Naive thymus-derived CD4-positive, alpha-beta T cell (primary cell): ENCODE results near the gene SUN3. TPM values are rescaled to one million over a fixed set of nuclear protein-coding genes. Genes with fewer than 3 reads are reported as not detected.

Source experiments
- ATAC-seq: fragments of 150-1000 bp; cut with Tn5 transposase; 2 replicates; pipeline ENCODE4 v1.10.0; 2021; ENCODE audit warnings: mild to moderate bottlenecking, moderate library complexity
- CTCF ChIA-PET: fragments of 350-600 bp; sonication (Branson Sonifier 250); formaldehyde crosslinking; loops from one replicate; lab custom pipeline; 2021; ENCODE audit warnings: antibody characterized with exemption; lab: Charles Lee
- POLR2A ChIA-PET: fragments of 350-600 bp; sonication (Branson Sonifier 250); formaldehyde crosslinking; loops from one replicate; lab custom pipeline; 2021; ENCODE audit warnings: antibody characterized with exemption, inconsistent platforms; lab: Charles Lee
- DNase-seq, 9 donors: peaks; one replicate each; pipeline versions ENCODE4 v3.0.0 to v3.0.0-alpha.2; 2020 to 2022; ENCODE audit warnings: mixed read lengths in 1 of 9
- H3K27ac ChIP-seq: one replicate; pipeline ENCODE4 v1.7.0; 2013; ENCODE audit warnings: mild to moderate bottlenecking, low read depth, low read length, moderate library complexity
- H3K27me3 ChIP-seq, 2 donors: one replicate each; pipeline ENCODE4 v1.7.0; 2013; ENCODE audit warnings: low read length in 2 of 2, mild to moderate bottlenecking in 2 of 2, moderate library complexity in 2 of 2; ENCODE audit not compliant: control insufficient read depth in 2 of 2, insufficient read depth in 2 of 2
- H3K36me3 ChIP-seq, 3 experiments: 1 replicate in 2 of 3; 2 replicates in 1 of 3; pipeline ENCODE4 v1.7.0; 2013; ENCODE audit warnings: low read length in 3 of 3, mild to moderate bottlenecking in 3 of 3, moderate library complexity in 1 of 3; ENCODE audit not compliant: insufficient read depth in 3 of 3, control insufficient read depth in 2 of 3
- H3K4me1 ChIP-seq, 2 donors: one replicate each; pipeline ENCODE4 v1.7.0; 2013; ENCODE audit warnings: low read length in 2 of 2, mild to moderate bottlenecking in 2 of 2, moderate library complexity in 1 of 2; ENCODE audit not compliant: control insufficient read depth in 2 of 2, insufficient read depth in 2 of 2
- H3K4me3 ChIP-seq: 2 replicates; pipeline ENCODE4 v1.7.0; 2013; ENCODE audit warnings: mild to moderate bottlenecking, low read length
- H3K9me3 ChIP-seq, 3 experiments: 1 replicate in 2 of 3; 2 replicates in 1 of 3; pipeline ENCODE4 v1.7.0; 2013; ENCODE audit warnings: low read length in 3 of 3; ENCODE audit not compliant: control insufficient read depth in 2 of 3
- H3K27ac Mint-ChIP-seq, 9 donors: one replicate each; pipeline ENCODE4 v1.8.0; 2020 to 2022; ENCODE audit warnings: mixed read lengths in 9 of 9, mild to moderate bottlenecking in 8 of 9, moderate library complexity in 5 of 9, inconsistent platforms in 2 of 9
- H3K27me3 Mint-ChIP-seq, 5 donors: one replicate each; pipeline ENCODE4 v1.8.0; 2021 to 2022; ENCODE audit warnings: mixed read lengths in 5 of 5, mild to moderate bottlenecking in 1 of 5
- H3K36me3 Mint-ChIP-seq, 5 donors: one replicate each; pipeline ENCODE4 v1.8.0; 2020 to 2022; ENCODE audit warnings: mixed read lengths in 5 of 5, mild to moderate bottlenecking in 3 of 5, inconsistent platforms in 1 of 5
- H3K4me1 Mint-ChIP-seq, 7 donors: one replicate each; pipeline ENCODE4 v1.8.0; 2020 to 2022; ENCODE audit warnings: mixed read lengths in 7 of 7, mild to moderate bottlenecking in 3 of 7, inconsistent platforms in 1 of 7
- H3K4me3 Mint-ChIP-seq, 10 donors: one replicate each; pipeline ENCODE4 v1.8.0; 2020 to 2022; ENCODE audit warnings: mild to moderate bottlenecking in 10 of 10, mixed read lengths in 10 of 10, moderate library complexity in 6 of 10, inconsistent platforms in 2 of 10
- H3K9me3 Mint-ChIP-seq, 11 donors: one replicate each; pipeline ENCODE4 v1.8.0; 2020 to 2022; ENCODE audit warnings: mixed read lengths in 11 of 11, mild to moderate bottlenecking in 4 of 11, inconsistent platforms in 1 of 11, moderate library complexity in 1 of 11
- intact Hi-C, 2 donors: fragments of 100-400 bp; cut with micrococcal nuclease; formaldehyde crosslinking; loops; one replicate each; pipeline ENCODE4 v1.15.1; 2023
- polyA plus RNA-seq, 2 donors: library from polyadenylated mRNA; unstranded; fragments of 300-500 nt; fragmentation: Illumina TruSeq; gene quantifications; one replicate each; pipeline ENCODE4 v1.2.3, GENCODE V29; 2021
- total RNA-seq, 6 experiments: library from RNA in 5 of 6; stranded (reverse) in 5 of 6; gene quantifications; 1 replicate in 5 of 6; 2 replicates in 1 of 6; pipeline ENCODE4 v1.2.3 and lab custom pipeline; 2021 to 2026

Gene SUN3
- total RNA-seq (1 to 10 TPM in 1 of 5 experiments, under 1 TPM in 2, not detected in 2; 0.53 to 1.5 (median 0.84) TPM), polyA plus RNA-seq (1 to 10 TPM in 1 of 2 donors, not detected in 1; 2.7 TPM), total RNA-seq (lab: John Stamatoyannopoulos, UW) (not detected)

GRCh38 chr7:48028938-48029337, at the start of gene SUN3:
TSS of gene SUN3 (minus strand) at chr7:48029107. CDS start at chr7:48028938, 169 bp downstream.
- Mint-ChIP-seq H3K27me3 (peaks cover 11 to 59% (median 17%) of the 10 kb centered on the region in 5 donors), H3K9me3 (peaks cover 0 to 10% (median 0%) of the 10 kb centered on the region in 11 donors), H3K4me1 (no peaks in the 10 kb centered on the region), H3K27ac (peak within 1 kb of the TSS in 1 of 9 donors; percentile 37), H3K36me3 (peaks cover 0 to 2% (median 0%) of the 10 kb centered on the region in 5 donors), H3K4me3 (no peak within 1 kb of the TSS)
- H3K4me3 ChIP-seq: no peak within 1 kb of the TSS
- no peaks in the 10 kb centered on the region for H3K36me3 ChIP-seq
- POLR2A ChIA-PET: no interaction called here
- H3K9me3 ChIP-seq: no peaks in the 10 kb centered on the region
- no peak within 1 kb of the TSS for H3K27ac ChIP-seq
- H3K27me3 ChIP-seq: peaks cover 0 to 3% of the 10 kb centered on the region in 2 donors
- ATAC-seq (no peak), DNase-seq (no peak)
- CTCF ChIA-PET: no interaction called here
- intact Hi-C loops: no loop called here
- no peaks in the 10 kb centered on the region for H3K4me1 ChIP-seq

- no peak overlapping the region for H3K27ac ChIP-seq
- no peak for DNase-seq
- CTCF ChIA-PET: no interaction called here
- Mint-ChIP-seq H3K4me3 (no peak overlapping the region), H3K4me1 (peaks cover 5 to 29% (median 13%) of the 10 kb centered on the region in 7 donors), H3K27ac (peak overlapping the region in 1 of 9 donors; percentile 50), H3K9me3 (no peaks in the 10 kb centered on the region), H3K36me3 (peaks cover 0 to 6% (median 3%) of the 10 kb centered on the region in 5 donors), H3K27me3 (peaks cover 0 to 2% (median 0%) of the 10 kb centered on the region in 5 donors)
- peaks cover 7 to 8% of the 10 kb centered on the region in 2 donors for H3K4me1 ChIP-seq
- intact Hi-C loops: no loop called here
- no peaks in the 10 kb centered on the region for H3K9me3 ChIP-seq
- no peak overlapping the region for H3K4me3 ChIP-seq
- ATAC-seq: no peak
- POLR2A ChIA-PET: interaction anchor here (0.6 to 1.4 kb wide), 2 partner anchors 10 to 1927 kb away, joined by 3 to 4 read pairs; no protein-coding TSS in a partner anchor
- no peaks in the 10 kb centered on the region for H3K27me3 ChIP-seq
- no peaks in the 10 kb centered on the region for H3K36me3 ChIP-seq
Measured at GRCh38 chr7:48078470-48078869, 49.6 kb upstream of the SUN3 start.

GRCh38 chr7:48077423-48077822, 48.5 kb upstream of the SUN3 start:
- H3K9me3 ChIP-seq: no peaks in the 10 kb centered on the region
- intact Hi-C loops: no loop called here
- H3K4me1 Mint-ChIP-seq: peaks cover 0 to 20% (median 2%) of the 10 kb centered on the region in 7 donors
- DNase-seq (no peak), ATAC-seq (no peak)
- H3K27ac Mint-ChIP-seq: no peak overlapping the region
- no peaks in the 10 kb centered on the region for H3K27me3 ChIP-seq
- no peaks in the 10 kb centered on the region for H3K36me3 ChIP-seq
- H3K4me3 Mint-ChIP-seq: no peak overlapping the region
- ChIA-PET CTCF (interaction anchor here (0.7 to 1.2 kb wide), 2 partner anchors 9 to 15 kb away, joined by 3 read pairs; no protein-coding TSS in a partner anchor), POLR2A (interaction anchor here (0.9 to 1.4 kb wide), 2 partner anchors 11 to 14 kb away, joined by 3 read pairs; no protein-coding TSS in a partner anchor)
- no peak overlapping the region for H3K4me3 ChIP-seq
- peaks cover 0 to 2% (median 0%) of the 10 kb centered on the region in 5 donors for H3K27me3 Mint-ChIP-seq
- peaks cover 0 to 1% (median 0%) of the 10 kb centered on the region in 11 donors for H3K9me3 Mint-ChIP-seq
- H3K4me1 ChIP-seq: no peaks in the 10 kb centered on the region
- H3K36me3 Mint-ChIP-seq: peaks cover 0 to 8% (median 3%) of the 10 kb centered on the region in 5 donors
- H3K27ac ChIP-seq: no peak overlapping the region

- ATAC-seq: no peak
Measured at GRCh38 chr7:48074204-48074654, 45.3 kb upstream of the SUN3 start.

GRCh38 chr7:48067475-48067874, 38.6 kb upstream of the SUN3 start:
- Histone ChIP-seq H3K4me1 (no peaks in the 10 kb centered on the region), H3K4me3 (no peak overlapping the region), H3K9me3 (no peaks in the 10 kb centered on the region), H3K27me3 (no peaks in the 10 kb centered on the region), H3K36me3 (no peaks in the 10 kb centered on the region), H3K27ac (no peak overlapping the region)
- Mint-ChIP-seq H3K36me3 (peaks cover 4 to 22% (median 10%) of the 10 kb centered on the region in 5 donors), H3K4me1 (no peaks in the 10 kb centered on the region), H3K27me3 (peaks cover 0 to 13% (median 0%) of the 10 kb centered on the region in 5 donors), H3K9me3 (peaks cover 0 to 33% (median 6%) of the 10 kb centered on the region in 11 donors), H3K4me3 (no peak overlapping the region), H3K27ac (no peak overlapping the region)
- CTCF ChIA-PET: no interaction called here
- ATAC-seq: no peak
- DNase-seq: no peak
- POLR2A ChIA-PET: no interaction called here
- intact Hi-C loops: no loop called here

More at GRCh38 chr7:48074204-48074654, 45.3 kb upstream of the SUN3 start:
- H3K4me1 ChIP-seq: no peaks in the 10 kb centered on the region
- Mint-ChIP-seq H3K4me1 (peaks cover 0 to 18% (median 0%) of the 10 kb centered on the region in 7 donors), H3K9me3 (peaks cover 0 to 11% (median 1%) of the 10 kb centered on the region in 11 donors), H3K27ac (peak overlapping the region in 1 of 9 donors; percentile 20), H3K36me3 (peaks cover 0 to 9% (median 7%) of the 10 kb centered on the region in 5 donors), H3K27me3 (no peaks in the 10 kb centered on the region), H3K4me3 (no peak overlapping the region)
- H3K36me3 ChIP-seq: no peaks in the 10 kb centered on the region
- no peak overlapping the region for H3K27ac ChIP-seq
- CTCF ChIA-PET: no interaction called here
- POLR2A ChIA-PET: no interaction called here
- no peak overlapping the region for H3K4me3 ChIP-seq
- intact Hi-C loops: no loop called here
- H3K27me3 ChIP-seq: no peaks in the 10 kb centered on the region
- DNase-seq: no peak
- H3K9me3 ChIP-seq: no peaks in the 10 kb centered on the region

GRCh38 chr7:48063985-48064384, 35.1 kb upstream of the SUN3 start:
- intact Hi-C loops: loop anchor here in 1 of 2 donors (2.0 kb wide), 1 partner anchor 25 kb away; the partner anchor contains the start of gene UPP1
- no peak for DNase-seq
- Mint-ChIP-seq H3K9me3 (peaks cover 0 to 22% (median 5%) of the 10 kb centered on the region in 11 donors), H3K27ac (peak overlapping the region in 1 of 9 donors; percentile 29), H3K27me3 (peaks cover 0 to 15% (median 0%) of the 10 kb centered on the region in 5 donors), H3K4me3 (no peak overlapping the region), H3K36me3 (peaks cover 4 to 17% (median 12%) of the 10 kb centered on the region in 5 donors), H3K4me1 (peaks cover 0 to 3% (median 0%) of the 10 kb centered on the region in 7 donors)
- H3K9me3 ChIP-seq: no peaks in the 10 kb centered on the region
- no peaks in the 10 kb centered on the region for H3K4me1 ChIP-seq
- no peaks in the 10 kb centered on the region for H3K36me3 ChIP-seq
- ChIA-PET POLR2A (no interaction called here), CTCF (no interaction called here)
- ATAC-seq: no peak
- no peak overlapping the region for H3K27ac ChIP-seq
- no peaks in the 10 kb centered on the region for H3K27me3 ChIP-seq
- no peak overlapping the region for H3K4me3 ChIP-seq
